SU-DHL-6 (cell line): Measurements from ENCODE around the gene ARMH1.

Experiments used
- H2AFZ ChIP-seq: fragments of 200-600 bp; sonication (generic); 2 replicates; pipeline ENCODE4 v1.6.1; 2014; ENCODE audit warnings: low read depth, mild to moderate bottlenecking, moderate library complexity, mixed read lengths, antibody characterized with exemption, low read length; ENCODE audit not compliant: severe bottlenecking
- H3F3A ChIP-seq: fragments of 200-600 bp; shearing (Covaris generic); 2 replicates; pipeline ENCODE4 v1.6.0; 2016; ENCODE audit warnings: antibody characterized with exemption, mild to moderate bottlenecking; ENCODE audit not compliant: insufficient read depth
- H3K27ac ChIP-seq: fragments of 200-600 bp; sonication (generic); 2 replicates; pipeline ENCODE4 v1.5.1; 2016; ENCODE audit warnings: low read depth, mild to moderate bottlenecking, low read length, moderate library complexity, mixed read lengths
- H3K27me3 ChIP-seq: fragments of 200-600 bp; sonication (generic), shearing (Covaris generic); 2 replicates; pipeline ENCODE4 v1.6.0; 2014; ENCODE audit warnings: mild to moderate bottlenecking, low read length
- H3K36me3 ChIP-seq: fragments of 200-600 bp; sonication (generic); 2 replicates; pipeline ENCODE4 v1.6.1; 2014; ENCODE audit warnings: mild to moderate bottlenecking, low read length, mixed read lengths
- H3K4me2 ChIP-seq: fragments of 300-600, 200-600 bp; shearing (Covaris generic), sonication (generic); 2 replicates; pipeline ENCODE4 v1.6.0; 2014; ENCODE audit warnings: low read length, low read depth, mild to moderate bottlenecking; ENCODE audit not compliant: poor library complexity, severe bottlenecking
- H3K4me3 ChIP-seq: fragments of 200-600 bp; sonication (generic); 2 replicates; pipeline ENCODE4 v1.5.1; 2014; ENCODE audit warnings: antibody characterized with exemption, low read length, mild to moderate bottlenecking, mixed read lengths; ENCODE audit not compliant: insufficient read depth, poor library complexity, severe bottlenecking
- H3K79me2 ChIP-seq: fragments of 200-600 bp; sonication (generic); 2 replicates; pipeline ENCODE4 v1.6.1; 2014; ENCODE audit warnings: mild to moderate bottlenecking, low read length, moderate library complexity; ENCODE audit not compliant: insufficient read depth
- H3K9ac ChIP-seq: fragments of 200-600 bp; sonication (generic); 2 replicates; pipeline ENCODE4 v1.7.0; 2014; ENCODE audit warnings: mild to moderate bottlenecking, low read length
- H3K9me2 ChIP-seq: fragments of 200-600 bp; sonication (generic); replicated peaks from 2 replicates; pipeline ENCODE4 v1.6.1; 2014; ENCODE audit warnings: low read length; ENCODE audit not compliant: insufficient read depth
- H3K9me3 ChIP-seq: fragments of 200-600 bp; sonication (generic); 2 replicates; pipeline ENCODE4 v1.6.1; 2014; ENCODE audit warnings: low read length, mixed read lengths; ENCODE audit not compliant: insufficient read depth
- H4K20me1 ChIP-seq: fragments of 200-600 bp; sonication (generic); 2 replicates; pipeline ENCODE4 v1.6.1; 2014; ENCODE audit warnings: low read depth, mild to moderate bottlenecking, antibody characterized with exemption, low read length, moderate library complexity, mixed read lengths
- CTCF ChIP-seq: fragments of 200-600 bp; sonication (generic); IDR thresholded peaks from one replicate; pipeline ENCODE4 v1.5.1; 2017; ENCODE audit warnings: antibody characterized with exemption, mild to moderate bottlenecking, low read length, moderate library complexity; ENCODE audit not compliant: insufficient read depth, poor library complexity, severe bottlenecking
- EZH2phosphoT487 ChIP-seq: fragments of 200-600 bp; sonication (generic), shearing (Covaris generic); conservative IDR thresholded peaks from 2 replicates; pipeline ENCODE4 v1.6.1; 2018; ENCODE audit warnings: mild to moderate bottlenecking, antibody characterized with exemption, low read length, moderate library complexity, mixed read lengths

Gene ARMH1

GRCh38 chr1:44714532-44714931 lies 40.0 kb downstream of the ARMH1 start:
- H3K4me3 ChIP-seq = no peak overlapping the region
- H3K9me3 ChIP-seq = no peaks in the 10 kb centered on the region
- peaks cover 42% of the 10 kb centered on the region for H3F3A ChIP-seq
- H4K20me1 ChIP-seq = no peaks in the 10 kb centered on the region
- H3K79me2 ChIP-seq = no peaks in the 10 kb centered on the region
- H3K36me3 ChIP-seq = no peaks in the 10 kb centered on the region
- TF ChIP-seq CTCF (no peak), EZH2phosphoT487 (no peak)
- H3K27me3 ChIP-seq = no peaks in the 10 kb centered on the region
- peak overlapping the region; percentile 94 for H2AFZ ChIP-seq
- peak overlapping the region; percentile 98 for H3K27ac ChIP-seq
- peak overlapping the region; percentile 38; the same call in 1 of the 2 replicates for H3K9ac ChIP-seq
- H3K9me2 ChIP-seq = no peaks in the 10 kb centered on the region
- H3K4me2 ChIP-seq = peak overlapping the region; percentile 66

GRCh38 chr1:44714944-44715571 lies 40.5 kb downstream of the ARMH1 start:
- no peak overlapping the region for H3K4me3 ChIP-seq

DNA sequence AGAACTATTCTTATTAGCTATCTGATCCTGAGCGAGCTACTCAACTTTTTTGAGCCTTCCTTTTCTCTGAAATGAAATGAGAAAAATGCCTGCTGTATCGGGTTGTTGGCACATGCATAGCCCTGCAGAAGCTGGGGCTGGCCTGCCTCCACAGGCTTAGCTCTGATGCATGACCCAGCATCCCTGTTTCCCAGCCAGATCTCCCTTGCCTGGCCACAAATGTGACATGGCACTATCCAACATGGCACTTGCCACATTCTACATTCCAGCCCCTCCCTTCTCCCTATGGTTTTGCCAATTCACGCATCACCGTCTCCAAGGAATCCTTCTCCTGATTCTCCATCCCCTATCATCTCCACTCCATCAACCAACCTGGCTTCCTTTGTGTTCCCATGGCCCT lies 42.6 kb downstream of the ARMH1 start:
- Histone ChIP-seq H3K36me3 (no peaks in the 10 kb centered on the region), H3K4me2 (no peak overlapping the region), H4K20me1 (no peaks in the 10 kb centered on the region), H3F3A (peaks cover 51% of the 10 kb centered on the region), H3K27ac (no peak overlapping the region), H3K9ac (no peak overlapping the region), H2AFZ (no peak overlapping the region), H3K9me2 (no peaks in the 10 kb centered on the region), H3K9me3 (no peaks in the 10 kb centered on the region), H3K27me3 (no peaks in the 10 kb centered on the region), H3K4me3 (no peak overlapping the region), H3K79me2 (no peaks in the 10 kb centered on the region)
- TF ChIP-seq CTCF = no peak
- no peak for TF ChIP-seq EZH2phosphoT487

More at GRCh38 chr1:44714944-44715571, 40.5 kb downstream of the ARMH1 start:
- peak overlapping the region; percentile 66 for H3K4me2 ChIP-seq
- H3K9ac ChIP-seq = peak overlapping the region; percentile 38; the same call in 1 of the 2 replicates
- H3K27me3 ChIP-seq = no peaks in the 10 kb centered on the region
- H3K79me2 ChIP-seq = no peaks in the 10 kb centered on the region
- peak overlapping the region; percentile 98 for H3K27ac ChIP-seq
- peaks cover 42% of the 10 kb centered on the region for H3F3A ChIP-seq
- no peaks in the 10 kb centered on the region for H3K36me3 ChIP-seq
- peak overlapping the region; percentile 94 for H2AFZ ChIP-seq
- no peaks in the 10 kb centered on the region for H3K9me3 ChIP-seq
- no peaks in the 10 kb centered on the region for H3K9me2 ChIP-seq
- H4K20me1 ChIP-seq = no peaks in the 10 kb centered on the region
- TF ChIP-seq CTCF (peak; percentile 81), EZH2phosphoT487 (no peak)
